Muscle of back (tissue), 11 donors: ENCODE data around the gene SLC39A9. TPM values are rescaled to one million over a fixed set of nuclear protein-coding genes. Genes with fewer than 3 reads are reported as not detected.
"Not testable (repeated sequence)": the region's sequence is repeated elsewhere in the genome, so short reads cannot be mapped to it uniquely, and the experiment has no call there.

Experiments used
- DNase-seq, 3 donors: peaks; one replicate each; pipeline versions ENCODE4 v3.0.0 to v3.0.0-alpha.2; 2013
- polyA plus RNA-seq, 10 donors: library from polyadenylated mRNA; unstranded; fragments of 120-200 nt; gene quantifications; one replicate each; pipeline ENCODE4 v1.2.1, GENCODE V29; 2013; ENCODE audit not compliant: insufficient read length in 10 of 10

Gene SLC39A9
- polyA plus RNA-seq, 10 donors, result 26.9 to 39.2 (median 31.8) TPM

GRCh38 chr14:69366069-69366468 lies 32.4 kb upstream of the SLC39A9 start:
- DNase-seq, result no peak

GRCh38 chr14:69366761-69367160 lies 31.7 kb upstream of the SLC39A9 start:
- no peak for DNase-seq

DNA sequence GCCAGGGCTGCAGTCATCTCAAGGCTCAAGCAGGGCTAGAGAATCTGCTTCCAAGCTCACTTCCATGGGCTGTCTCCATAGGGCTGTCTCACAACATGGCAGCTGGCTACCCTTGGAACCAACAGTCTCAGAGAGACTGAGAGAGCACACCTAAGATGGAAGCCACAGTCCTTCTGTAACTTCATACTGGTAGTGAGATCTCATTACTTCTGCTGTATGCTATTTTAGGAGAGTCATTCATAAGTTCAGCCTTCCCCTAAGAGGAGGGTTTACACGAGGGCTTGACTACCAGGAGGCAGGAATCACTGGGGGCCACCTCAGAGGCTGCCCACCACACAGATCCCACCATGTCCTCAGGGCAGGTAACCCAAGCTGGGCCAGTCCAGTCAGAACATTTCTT lies 30.1 kb upstream of the SLC39A9 start:
- DNase-seq, result peak in 1 of 3 donors; percentile 15

DNA sequence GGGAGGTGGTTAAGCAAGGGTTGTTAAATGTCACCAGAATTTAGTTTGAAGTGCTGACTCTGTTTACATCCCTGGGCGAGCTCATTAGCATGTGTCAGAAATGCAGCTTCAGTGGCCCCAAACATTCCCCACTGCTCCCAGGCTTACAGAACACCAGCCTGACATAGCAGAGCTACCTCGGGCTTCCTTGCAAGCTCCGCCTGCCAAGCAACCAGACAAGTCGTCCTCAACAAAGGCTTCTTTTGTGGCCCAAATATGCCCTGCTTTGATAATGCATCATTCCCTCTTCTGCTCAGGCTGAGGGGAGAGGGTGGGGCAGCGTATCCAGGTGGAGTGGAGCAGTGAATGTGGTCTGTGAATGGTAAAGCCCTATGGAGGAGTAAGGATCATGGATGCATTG lies 28.4 kb upstream of the SLC39A9 start:
- no peak for DNase-seq

DNA sequence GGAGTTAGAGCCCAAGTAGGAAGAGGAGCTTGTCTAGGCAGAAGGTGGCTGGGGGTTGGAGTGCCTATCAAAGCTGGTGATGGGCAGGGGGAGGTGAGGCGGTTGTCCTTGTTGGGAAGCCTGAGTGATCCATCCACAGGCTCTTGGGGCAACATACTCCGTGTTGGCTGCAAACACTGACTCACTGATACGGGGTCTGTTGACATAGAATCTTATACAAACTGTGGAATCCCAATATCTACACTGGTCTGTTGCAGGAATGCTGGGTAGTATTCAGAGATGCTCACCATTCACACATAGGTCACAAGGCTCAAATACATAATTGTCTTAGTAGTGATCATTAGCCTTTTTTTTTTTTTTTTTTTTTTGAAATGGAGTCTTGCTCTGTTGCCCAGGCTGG lies 26.3 kb upstream of the SLC39A9 start:
- no peak for DNase-seq

- no peak for DNase-seq
Measured at GRCh38 chr14:69373104-69373503, 25.4 kb upstream of the SLC39A9 start.

DNA sequence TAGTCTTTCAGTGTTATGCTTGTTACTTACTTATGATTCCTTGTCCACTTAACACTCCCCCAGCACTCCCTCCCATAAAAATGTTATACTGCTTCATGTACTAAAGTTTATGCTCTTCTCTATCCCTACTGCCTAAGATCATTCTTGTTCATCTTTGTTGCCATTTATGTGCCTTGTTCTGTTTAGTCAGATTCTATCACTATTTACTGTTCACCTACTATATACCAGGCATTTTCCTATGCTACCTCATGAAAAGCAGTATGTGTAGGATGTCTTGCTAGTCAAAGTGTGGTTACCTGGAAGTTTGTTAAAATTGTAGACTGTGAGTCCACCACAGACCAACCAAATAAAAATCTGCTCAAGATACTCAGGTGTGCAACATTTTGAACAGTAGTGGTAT lies 24.3 kb upstream of the SLC39A9 start:
- DNase-seq, result no peak

DNA sequence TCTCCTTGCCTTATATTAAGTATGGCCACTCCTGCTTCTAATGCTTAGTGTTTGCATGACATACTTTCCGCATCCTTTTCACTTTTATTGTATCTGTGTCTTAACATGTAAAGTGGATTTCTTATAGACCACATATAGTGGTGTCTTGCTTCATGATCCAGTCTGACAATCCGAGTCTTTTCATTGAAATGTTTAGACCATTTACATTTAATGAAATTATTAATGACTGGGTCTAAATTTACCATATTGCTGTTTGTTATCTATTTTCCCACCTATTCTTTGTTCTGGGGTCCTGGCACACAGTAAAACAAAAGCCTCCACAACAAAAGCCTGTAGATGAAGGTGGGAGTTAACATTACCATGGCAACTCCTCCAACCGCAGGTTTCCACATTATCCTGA lies 23.3 kb upstream of the SLC39A9 start:
- DNase-seq, result no peak

DNA sequence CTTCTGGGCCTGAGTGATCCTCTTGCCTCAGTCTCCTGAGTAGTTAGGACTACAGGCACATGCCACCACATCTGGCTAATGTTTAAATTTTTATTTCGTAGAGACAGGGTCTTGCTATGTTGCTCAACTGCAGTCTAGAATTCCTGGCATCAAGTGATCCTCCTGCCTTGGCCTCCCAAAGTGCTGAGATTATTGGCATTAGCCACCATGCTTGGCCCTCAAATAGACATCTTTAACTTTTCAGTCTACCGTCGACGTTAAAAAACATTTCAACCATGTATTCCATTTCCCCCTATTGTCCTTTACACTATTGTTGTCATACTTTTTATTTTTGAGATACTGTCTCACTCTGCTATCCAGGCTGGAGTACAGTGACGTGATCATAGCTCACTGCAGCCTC lies 22.8 kb upstream of the SLC39A9 start:
- DNase-seq, result no peak

DNA sequence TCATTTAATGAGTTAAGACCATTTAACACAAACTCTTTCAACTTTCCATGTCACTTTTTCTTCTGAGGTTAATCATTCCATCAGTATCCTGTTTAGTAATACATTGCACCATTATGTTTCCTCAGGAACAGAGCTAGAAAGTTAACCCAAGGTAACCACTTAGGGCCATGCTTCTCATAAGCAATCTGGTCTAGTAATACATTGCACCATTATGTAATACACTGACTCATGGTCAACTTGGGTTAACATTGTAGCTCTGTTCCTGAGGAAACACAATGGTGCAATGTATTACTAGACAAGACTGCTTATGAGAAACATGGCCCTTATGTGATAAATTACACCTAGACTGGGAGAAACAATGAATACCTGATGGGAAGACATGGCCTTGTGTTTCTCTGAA lies 22.1 kb upstream of the SLC39A9 start:
- no peak for DNase-seq

DNA sequence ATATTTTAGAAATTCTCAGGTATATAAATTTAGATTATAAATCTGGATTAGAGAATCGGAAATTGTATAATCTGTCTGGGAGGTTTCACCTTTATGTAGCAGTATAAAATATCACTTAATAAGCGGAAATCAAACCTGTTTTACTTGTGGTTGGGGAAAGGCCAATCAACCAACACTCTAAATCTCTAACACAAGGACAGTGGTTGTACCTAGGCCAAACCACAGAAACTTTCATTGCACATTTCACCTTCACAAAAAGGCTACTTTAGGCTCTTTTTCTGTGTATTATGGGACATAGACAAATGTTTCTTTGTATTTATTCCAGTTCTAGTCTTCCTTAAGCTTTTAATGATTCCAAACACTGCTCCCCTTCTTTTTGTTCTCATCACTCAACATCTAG lies 20.2 kb upstream of the SLC39A9 start:
- no peak for DNase-seq

GRCh38 chr14:69387311-69387710 lies 11.2 kb upstream of the SLC39A9 start:
- no peak for DNase-seq

DNA sequence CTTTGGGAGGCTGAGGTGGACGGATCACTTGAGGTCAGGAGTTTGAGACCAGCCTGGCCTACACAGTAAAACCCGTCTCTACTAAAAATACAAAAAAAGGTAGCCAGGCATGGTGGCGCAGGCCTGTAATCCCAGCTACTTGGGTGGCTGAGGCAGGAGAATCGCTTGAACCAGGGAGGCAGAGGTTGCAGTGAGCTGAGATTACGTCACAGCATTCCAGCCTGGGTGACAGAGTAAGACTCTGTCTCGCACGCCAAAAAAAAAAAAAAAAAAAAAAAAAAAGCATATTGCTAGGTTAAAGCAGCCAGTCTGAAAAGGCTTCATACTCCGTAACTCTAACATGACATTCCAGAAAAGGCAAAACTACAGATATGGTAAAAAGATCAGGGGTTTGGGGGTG lies 7.1 kb upstream of the SLC39A9 start:
- not testable (repeated sequence) for DNase-seq

DNA sequence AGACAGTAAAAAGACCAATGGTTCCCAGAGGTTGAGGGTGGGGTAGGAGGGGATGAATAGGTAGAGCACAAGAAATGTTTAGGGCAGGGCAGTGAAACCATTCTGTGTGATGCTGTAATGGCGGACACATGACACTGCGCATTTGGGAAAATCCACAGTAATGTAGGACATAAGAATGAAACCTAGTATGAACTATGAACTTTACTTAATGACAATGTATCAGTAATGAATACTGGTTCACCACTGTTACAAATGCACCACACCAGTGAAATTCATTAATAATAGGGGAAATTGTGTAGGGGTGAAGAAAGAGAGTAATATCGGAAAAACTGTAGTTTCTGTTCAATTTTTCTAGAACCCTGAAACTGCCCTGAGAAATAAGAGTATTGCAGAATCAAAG lies 6.0 kb upstream of the SLC39A9 start:
- no peak for DNase-seq

DNA sequence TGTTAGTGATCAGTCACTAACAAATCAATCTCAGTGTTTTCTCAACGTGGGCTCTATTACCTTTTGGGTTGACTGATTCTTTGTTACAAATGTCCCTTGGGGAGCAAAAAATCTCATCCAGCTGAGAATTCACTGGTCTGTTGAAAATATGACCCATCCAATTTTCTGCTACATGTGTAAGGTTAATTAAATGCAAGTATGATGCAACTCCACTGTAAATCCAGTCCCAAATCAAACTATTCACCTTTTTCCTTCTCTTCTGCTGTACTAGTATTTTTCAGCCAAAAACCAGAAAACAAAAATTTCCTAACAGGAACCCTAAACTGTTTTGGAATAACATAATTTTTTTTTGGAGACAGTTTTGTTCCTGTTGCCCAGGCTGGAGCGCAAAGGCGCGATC lies 2.6 kb upstream of the SLC39A9 start:
- DNase-seq, result no peak

DNA sequence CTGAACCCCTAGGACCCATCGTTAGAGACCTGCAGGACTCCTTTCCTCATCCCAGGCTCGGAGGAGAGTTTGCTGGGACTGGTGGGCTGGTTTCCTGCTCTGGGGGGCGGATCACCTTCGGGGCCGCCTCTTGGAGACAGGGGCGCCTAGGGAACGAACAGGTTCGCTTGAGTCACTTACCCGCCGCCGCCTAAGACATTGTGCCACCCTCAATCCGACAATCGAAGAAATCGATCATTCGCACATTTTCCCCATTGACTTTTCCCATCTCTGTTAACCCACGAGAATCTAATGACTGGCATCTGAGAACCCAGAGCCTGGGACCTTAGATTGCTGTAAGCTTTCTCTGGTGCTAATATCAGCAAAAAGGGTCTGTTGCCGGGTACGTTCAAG lies 322 bp downstream of the SLC39A9 start:
- no peak for DNase-seq

DNA sequence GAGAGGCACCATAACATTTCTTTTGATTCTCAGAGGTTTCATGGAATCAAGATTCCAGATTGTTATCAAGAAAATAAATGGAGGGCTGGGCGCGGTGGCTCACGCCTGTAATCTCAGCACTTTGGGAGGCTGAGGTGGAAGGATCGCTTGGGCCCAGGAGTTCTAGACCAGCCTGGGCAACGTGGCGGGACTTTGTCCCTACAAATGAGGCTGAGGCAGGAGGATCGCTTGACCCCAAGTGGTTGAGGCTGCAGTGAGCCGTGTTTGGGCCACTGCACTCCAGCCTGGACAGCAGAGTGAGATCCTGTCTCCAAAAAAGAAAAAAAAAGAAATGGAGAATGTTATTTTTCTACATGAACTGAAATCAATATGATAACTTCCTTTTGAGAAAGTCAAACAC lies 1.3 kb downstream of the SLC39A9 start:
- DNase-seq, result no peak

DNA sequence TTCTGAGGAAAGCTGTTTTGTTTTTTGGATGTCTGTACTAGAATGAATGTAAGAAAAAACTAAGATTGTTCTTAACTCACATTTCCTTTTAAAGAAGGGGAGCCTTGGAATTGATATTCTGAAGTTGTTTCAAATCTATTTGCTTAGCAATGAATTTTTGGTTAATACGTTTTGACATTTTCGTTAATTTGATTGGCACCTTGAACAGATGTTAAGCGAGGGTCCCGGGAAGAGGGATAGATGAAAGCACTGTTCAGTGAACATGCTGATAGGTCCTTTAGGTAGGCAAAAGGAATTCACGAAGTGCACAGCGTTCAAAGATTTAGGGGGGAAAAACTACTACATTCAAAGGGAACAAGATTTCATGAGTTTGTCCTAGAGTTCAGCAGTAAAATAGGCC lies 1.7 kb downstream of the SLC39A9 start:
- DNase-seq, result no peak

- no peak for DNase-seq
Measured at GRCh38 chr14:69401841-69402240, 3.3 kb downstream of the SLC39A9 start.

DNA sequence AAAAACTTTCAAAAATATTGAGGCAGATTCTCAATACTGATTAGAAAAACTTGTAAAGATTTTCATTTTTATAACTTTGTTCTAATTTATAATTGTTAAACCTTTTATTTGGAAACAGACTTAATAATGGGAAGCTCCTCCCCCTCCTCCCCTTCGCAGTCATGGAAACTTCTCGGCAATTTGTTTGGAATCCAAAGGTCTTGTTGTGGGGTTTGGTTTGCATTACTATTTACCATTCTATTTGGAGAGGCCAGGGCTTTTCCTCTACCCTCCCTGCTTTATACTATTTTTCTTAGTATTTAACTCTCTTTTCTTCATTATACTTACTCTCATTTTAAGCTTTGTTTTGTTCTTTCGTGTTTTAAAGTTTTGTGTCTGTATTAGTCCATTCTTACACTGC lies 6.0 kb downstream of the SLC39A9 start:
- no peak for DNase-seq

GRCh38 chr14:69404883-69405282 lies 6.4 kb downstream of the SLC39A9 start:
- no peak for DNase-seq

DNA sequence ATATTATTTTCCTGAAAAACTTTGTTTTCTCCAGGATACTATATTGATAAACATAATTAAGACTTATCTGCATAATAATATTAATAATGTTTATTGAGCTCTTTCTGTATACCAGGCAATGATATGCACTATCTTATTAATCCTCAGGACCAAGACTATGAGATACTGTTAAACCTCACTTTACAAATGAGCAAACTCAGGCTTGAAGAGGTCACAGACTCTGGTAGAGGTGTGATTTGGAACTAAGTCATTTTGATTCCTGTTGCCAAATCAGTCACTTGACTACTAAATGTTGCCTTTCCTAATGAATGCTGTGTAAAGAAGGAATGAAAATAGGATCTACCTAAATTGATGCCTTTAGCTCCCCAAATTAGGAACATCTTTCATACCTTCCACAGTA lies 7.3 kb downstream of the SLC39A9 start:
- no peak for DNase-seq

GRCh38 chr14:69408331-69408960 lies 10.0 kb downstream of the SLC39A9 start:
- no peak for DNase-seq

DNA sequence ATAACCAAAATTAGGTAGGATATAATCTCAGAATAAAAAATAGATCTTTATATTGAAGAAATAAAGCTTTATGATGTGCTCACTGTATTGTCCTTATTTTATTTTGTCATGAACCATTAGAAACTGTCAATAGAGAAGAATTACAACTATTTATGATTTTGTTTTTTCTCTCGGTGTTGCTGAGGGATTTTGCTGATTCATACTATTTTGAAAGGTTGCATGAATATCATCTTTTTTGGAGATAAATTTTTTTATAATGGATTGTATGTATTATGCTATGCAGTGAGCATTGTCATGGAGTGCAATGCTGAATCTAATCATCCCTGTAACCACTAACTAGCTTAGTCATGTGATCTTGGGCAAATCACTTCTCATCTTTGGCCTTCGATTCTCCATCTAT lies 15.0 kb downstream of the SLC39A9 start:
- no peak for DNase-seq

DNA sequence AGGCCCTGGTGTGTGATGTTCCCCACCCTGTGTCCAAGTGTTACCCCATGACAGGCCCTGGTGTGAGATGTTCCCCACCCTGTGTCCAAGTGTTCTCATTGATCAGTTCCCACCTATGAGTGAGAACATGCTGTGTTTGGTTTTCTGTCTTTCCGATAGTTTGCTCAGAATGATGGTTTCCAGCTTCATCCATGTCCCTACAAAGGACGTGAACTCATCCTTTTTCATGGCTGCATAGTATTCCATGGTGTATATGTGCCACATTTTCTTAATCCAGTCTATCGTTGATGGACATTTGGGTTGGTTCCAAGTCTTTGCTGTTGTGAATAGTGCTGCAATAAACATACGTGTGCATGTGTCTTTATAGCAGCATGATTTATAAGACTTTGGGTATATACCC lies 17.6 kb downstream of the SLC39A9 start:
- DNase-seq, result not testable (repeated sequence)
